GM18858 (cell line): ENCODE results near the gene KIF1A.
"Not testable (repeated sequence)": the region's sequence is repeated elsewhere in the genome, so short reads cannot be mapped to it uniquely, and the experiment has no call there.

Experiments used
- ATAC-seq: cut with Tn5 transposase; IDR thresholded peaks from one replicate; pipeline ENCODE4 v1.9.1; 2021; ENCODE audit not compliant: unreplicated experiment

The KIF1A gene

DNA sequence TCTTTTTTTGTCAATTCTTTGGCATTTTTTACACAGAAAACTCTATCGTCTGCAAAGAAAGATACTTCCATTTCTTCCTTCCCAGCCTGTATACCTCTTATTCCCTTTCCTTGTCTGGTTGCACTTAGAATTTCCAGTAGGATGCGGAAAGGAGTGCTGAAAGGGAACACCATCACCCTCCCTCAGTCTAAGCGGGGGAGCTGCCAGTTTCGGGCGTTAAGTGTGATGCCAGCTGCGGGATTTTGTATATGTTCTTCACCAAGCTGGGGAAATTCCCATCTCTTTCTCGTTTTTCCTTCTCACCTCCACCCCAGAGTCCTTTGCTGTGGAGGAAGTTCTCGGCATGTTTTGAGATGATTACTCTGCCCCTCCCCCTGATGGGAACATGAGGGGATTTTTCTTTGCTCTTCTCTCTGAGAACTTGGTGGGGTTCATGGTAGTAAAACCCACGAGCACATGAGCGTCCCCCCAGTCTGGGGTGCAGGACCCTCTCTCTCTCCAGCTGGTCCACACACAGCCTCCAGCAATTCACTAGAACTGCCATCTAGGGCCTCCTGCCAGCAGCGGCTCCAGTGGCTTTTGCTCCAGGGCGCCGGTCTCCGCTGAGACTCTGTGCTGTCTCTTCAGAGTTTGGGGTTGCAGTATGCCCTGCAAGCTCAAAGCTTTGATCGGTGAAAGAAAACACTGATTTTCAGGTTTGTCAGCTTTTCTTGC lies 112.8 kb downstream of the KIF1A start:
- ATAC-seq, result no peak

GRCh38 chr2:240705204-240705791 lies 114.7 kb downstream of the KIF1A start:
- no peak for ATAC-seq

DNA sequence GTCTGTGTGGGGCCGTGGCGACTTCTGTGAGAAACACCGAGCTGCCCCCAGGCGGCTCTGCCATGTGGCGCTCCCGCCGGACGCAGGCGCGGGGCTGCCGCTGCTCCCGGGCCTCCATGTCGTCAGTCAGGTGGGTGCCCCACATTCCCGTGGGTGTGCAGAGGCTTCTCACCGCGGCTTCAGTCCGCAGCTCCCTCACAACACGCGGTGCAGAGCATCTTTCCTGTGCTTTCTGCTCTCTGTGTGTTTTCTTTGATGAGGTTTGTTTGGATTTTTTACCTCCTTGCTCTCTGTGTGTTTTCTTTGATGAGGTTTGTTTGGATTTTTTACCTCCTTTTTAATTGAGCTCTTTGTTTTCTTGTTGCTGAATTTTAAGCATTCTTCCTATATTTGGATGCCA lies 115.4 kb downstream of the KIF1A start:
- ATAC-seq, result no peak

DNA sequence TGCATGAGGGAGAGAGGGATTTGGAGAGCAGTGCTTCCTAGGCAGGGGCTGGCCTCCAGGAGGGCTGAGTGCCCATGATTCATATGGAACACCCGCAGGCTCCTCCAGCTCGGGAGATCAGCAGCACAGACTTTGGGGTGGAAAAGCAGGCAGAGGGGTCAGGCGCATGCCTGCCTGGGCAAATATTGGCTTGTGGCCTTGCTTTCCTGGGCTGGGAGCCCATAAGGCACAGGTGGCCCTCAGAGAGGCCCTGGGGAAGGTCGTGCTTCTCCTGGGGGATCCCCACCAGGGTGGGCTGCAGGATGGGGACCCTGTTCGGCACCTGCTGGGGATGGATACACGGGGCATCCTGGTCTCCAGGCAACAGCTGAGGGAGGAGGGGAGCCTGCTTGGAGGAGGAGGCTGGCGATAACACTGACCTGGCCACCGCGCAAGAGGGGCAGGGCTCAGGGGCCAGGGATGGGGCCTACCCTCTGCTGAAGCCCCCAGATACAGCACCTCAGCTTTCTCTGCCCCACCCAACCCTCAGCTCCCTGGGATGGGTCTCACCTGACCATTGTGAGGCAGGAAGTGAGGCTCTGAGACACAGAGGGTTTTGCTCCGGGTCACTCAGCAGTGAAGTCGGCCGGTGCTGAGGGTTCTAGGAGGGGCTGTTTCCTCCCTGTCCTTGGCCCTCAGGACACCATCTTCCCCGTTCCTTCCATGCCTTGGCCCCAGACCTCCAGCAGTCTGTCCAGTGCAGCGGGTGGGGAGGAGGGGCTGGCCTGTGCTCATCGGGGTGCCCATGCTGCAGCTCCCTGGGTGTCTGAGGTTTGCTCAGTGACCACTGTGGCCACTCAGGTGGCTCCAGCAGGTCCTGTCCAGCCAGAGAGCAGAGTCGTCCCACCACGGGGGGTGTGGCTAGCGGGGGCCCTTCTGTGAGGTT lies 116.3 kb downstream of the KIF1A start:
- ATAC-seq, result no peak

- no peak for ATAC-seq
Observed at GRCh38 chr2:240702640-240703011, 117.4 kb downstream of the KIF1A start.

- ATAC-seq, result no peak
Observed at GRCh38 chr2:240701736-240702639, 118.0 kb downstream of the KIF1A start.

GRCh38 chr2:240701091-240701735 lies 118.8 kb downstream of the KIF1A start:
- no peak for ATAC-seq

GRCh38 chr2:240700616-240701015 lies 119.4 kb downstream of the KIF1A start:
- ATAC-seq, result not testable (repeated sequence)

GRCh38 chr2:240699835-240700234 lies 120.2 kb downstream of the KIF1A start:
- ATAC-seq, result not testable (repeated sequence)

DNA sequence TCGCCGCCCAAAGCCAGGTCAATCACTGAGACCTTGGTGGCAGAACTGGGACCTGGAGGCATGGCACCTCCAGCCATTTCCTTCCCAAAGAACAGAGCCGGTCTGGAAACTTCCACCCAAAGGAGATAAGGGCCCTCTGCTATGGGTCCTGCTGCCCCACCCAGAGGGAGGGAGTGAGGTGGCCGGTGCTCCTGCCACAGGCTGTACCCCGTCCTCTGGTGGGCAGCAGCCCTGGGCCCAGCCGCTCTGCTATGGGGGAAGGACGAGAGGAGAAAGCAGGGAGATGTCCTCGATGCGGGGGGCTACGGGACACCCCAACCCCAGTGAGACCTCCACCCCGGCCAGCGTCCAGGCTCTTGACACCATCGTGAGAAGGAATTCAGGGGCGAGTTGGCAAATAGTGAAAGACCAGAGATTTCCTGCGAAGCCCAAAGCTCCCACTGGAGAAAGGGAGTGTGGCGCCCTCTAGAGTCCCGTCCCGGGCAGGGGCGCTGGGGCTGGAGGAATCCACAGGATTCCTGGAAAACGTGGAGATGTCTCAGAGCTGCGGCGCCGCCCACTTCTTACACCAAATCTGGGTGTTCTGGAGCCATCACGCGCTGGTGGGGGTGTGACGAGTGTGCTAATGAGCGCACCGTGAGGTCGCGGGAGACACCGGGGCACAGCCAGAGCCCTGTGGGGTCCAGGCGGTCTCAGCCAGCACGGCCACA lies 121.0 kb downstream of the KIF1A start:
- ATAC-seq, result not testable (repeated sequence)

- not testable (repeated sequence) for ATAC-seq
Observed at GRCh38 chr2:240696469-240696868, 123.5 kb downstream of the KIF1A start.

GRCh38 chr2:240695593-240695992 lies 124.4 kb downstream of the KIF1A start:
- not testable (repeated sequence) for ATAC-seq

DNA sequence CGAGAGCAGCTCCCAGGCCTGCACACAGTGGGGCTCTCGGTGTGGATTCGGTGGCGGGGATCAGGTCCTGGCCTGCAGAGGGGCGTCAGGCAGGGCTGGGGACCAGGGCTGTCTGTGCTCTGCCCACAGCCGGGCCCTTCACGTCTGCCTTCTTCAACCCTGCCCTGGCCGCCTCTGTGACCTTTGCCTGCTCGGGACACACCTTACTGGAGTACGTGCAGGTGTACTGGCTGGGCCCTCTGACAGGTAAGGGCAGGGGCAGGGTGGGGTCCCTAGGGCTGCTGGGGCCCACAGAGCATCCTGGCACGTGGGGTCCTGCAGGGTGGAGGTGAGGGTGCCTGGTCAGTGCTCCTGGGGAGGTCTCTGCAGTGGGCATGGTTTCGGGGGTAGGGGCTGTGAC lies 125.7 kb downstream of the KIF1A start:
- not testable (repeated sequence) for ATAC-seq

DNA sequence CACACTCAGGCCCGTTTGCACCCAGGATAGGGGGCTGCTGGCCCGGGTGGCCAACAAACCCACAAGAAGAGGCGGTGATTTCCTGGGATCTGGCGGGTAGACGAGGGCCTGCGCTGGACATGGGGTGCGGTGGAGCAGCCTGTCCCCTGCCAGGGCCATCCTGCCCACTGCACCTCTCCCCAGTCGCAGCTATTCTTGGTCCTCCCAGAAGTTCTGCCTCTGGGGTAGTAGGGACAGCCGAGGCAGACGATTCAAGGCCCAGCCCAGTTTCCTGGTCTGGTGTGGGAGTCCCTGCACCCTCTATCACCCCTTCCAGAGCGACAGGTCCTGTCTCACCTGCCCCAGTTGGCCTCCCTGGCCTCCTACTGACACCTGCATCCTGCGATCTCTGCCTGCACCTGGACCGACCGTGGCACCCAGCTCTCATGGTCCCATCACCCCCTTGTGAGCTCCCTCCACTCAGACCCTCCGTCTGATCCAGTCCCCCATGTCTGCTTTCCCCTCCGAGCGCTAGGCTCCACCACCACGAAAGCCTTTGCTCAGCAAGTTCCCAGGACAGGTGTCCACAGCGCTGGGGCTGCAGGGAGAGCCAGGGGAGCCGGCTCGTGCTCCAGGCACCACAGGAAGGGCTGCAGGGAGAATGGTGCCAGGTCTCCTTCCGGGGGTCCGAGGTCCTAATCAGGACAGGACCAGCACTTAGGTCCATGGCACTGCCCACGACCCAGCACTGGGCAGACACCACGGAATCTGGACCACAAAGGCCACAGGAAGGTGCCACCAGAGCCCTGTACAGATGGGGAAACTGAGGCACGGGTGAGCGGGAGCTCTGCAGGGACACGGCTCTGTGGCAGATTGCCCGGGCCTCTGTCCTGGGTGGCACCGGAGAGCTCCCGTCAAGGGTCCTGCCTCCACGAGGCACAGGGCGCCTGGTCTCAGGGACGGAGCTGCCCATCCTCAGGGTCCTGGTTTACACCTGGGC lies 127.1 kb downstream of the KIF1A start:
- not testable (repeated sequence) for ATAC-seq

GRCh38 chr2:240691631-240692420 lies 128.2 kb downstream of the KIF1A start, which contains the start of gene AQP12A:
Gene AQP12A (plus strand): TSS chr2:240691866. CDS start chr2:240691914, 48 bp downstream.
- not testable (repeated sequence) for ATAC-seq

- not testable (repeated sequence) for ATAC-seq
Observed at GRCh38 chr2:240691075-240691427, 129.0 kb downstream of the KIF1A start.

DNA sequence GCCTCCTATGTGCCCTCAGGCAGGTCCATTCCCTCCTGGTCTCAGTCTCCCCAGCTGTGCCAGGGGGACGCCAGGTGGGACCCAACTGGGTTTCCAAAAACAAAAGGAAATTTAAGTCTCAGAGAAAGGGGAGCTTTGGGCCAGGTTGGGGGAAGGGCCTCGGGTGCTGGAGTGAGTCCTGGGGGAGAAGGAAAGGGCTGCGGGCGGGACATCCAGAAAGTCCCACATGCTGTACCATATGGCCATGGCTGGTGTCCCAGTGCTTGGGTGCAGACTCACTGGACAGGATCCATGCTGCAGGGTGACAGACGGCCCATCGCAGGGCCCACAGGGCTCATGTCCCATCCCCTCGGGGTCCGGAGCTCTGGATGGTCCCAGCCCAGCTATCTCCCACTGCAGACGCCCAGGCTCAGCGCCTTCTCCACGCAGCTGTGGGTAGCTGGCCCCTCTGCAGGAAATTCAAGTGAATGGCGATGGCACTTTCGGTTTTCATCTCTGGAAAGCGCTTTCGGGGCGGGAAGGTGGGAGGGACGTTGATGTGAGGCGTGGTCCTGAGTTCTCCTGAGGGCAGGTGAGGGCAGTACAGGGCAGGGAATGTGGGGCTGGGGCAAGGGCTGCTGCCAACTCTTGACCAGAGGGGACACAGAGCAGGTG lies 129.5 kb downstream of the KIF1A start:
- not testable (repeated sequence) for ATAC-seq
